GM18511 (cell line): Measurements from ENCODE around the gene CSRP3.
"Not testable (repeated sequence)": the region's sequence is repeated elsewhere in the genome, so short reads cannot be mapped to it uniquely, and the experiment has no call there.

ENCODE experiments used
- ATAC-seq: cut with Tn5 transposase; IDR thresholded peaks from one replicate; pipeline ENCODE4 v1.9.1; 2021; ENCODE audit warnings: mild to moderate bottlenecking, moderate library complexity; ENCODE audit not compliant: unreplicated experiment

CSRP3 gene

DNA sequence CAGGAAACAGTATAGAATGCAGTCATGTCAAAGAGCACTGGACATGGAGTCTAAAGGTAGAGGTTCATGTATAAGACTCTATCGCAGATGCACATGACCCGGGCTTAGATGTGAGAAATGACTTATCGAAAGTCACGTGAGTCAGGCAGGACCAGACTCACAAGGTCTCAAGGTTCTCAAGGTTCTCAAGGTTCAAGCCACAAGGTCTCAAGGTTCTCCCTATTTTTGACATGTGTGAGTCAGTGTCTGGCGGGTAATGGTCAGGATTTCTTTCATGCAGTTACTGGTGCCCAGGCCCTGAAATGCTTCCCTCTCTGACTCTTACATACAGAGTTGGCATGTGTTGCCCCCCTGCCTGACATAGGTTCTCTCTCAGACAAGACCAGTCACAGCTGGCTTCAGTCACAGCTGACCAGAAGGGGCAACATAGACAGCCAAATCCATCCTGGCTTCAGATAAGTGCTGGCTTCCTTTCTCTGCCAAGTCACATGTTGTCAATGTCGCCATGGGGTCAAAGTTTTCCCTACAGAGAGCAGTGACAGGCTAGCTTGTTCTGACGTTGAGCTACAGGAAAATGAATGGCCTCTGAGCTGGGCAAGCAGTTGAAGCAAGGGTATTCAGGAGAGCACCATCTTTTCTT lies 10.1 kb downstream of the CSRP3 start:
- ATAC-seq, result no peak

DNA sequence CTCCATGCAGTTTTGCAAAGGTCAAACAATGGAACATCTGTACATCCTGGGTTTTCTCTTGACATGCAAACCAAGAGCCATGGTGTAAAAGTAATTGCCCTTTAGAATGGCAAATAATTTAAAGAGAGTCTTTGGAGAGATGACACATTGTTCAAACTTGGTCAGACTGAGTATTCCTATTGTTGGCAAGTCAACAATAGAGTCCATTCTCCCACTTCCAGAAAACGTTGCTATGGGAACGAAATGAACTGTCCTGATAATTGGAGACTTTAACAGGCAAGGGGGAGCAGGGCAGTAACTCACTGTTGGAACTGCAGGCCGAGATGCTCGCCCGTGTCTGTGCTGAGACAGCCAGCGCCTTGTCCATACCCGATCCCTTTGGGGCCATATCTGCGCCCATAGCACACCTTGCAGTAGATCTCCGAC lies 13.9 kb downstream of the CSRP3 start:
- ATAC-seq, result no peak

DNA sequence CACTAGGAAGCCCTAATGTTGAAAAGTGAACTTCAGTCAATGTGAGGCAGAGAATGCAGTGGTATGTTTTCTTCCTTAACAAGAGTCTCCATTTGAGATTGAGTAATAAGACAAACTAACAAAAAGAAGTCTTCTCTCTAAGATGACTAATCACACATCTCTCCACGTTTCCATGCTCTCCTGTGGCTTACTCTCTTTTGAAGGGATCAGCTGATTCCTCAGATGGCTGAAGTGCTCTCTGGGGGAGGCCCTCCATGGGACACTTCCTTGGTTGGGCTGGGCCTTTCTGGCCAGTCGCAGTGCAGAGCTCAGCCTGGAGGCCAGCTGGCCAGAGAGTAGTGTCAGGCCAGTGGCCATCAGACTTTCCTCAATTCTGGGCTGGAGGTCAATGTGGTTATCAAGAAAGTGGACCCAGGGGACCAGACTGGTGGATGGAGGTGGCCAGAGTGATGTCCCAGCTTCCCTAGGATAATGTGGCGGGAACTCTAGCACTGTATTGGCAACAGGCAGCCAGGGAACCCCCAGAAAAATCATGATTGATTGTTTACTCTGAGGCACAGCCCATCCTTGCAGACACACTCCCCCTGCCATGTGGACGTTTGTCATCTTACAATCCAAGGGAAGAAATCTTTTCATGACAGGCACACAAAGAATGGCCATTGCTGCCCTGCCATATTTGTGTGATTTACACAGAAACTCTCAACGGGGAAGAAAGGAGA lies 14.5 kb downstream of the CSRP3 start:
- ATAC-seq, result no peak

DNA sequence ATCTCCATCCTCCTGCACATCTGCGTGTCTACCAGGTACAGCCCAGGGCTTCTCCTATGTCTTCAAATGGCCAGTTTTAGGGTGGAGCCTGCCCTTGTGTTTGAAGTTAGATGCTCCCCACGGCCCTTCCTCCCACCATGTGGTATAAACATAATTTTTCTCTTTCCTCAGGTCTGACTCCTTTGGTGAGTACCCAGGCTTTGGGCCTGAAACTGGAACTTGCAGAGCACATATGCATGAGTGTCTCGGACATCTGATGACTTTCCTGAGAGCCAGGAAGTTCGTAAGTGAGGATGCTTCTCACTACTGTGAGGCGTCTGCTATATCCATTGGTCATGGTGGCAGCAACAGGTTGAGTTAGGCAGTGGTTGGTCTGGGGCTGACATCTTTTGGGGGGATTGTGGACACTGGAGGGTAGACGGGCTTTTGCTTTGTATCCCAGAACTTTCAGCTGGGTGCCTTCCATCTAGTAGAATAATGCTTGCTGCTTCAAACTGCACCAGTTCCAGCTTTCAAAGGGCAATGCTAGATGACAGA lies 16.2 kb downstream of the CSRP3 start:
- no peak for ATAC-seq

DNA sequence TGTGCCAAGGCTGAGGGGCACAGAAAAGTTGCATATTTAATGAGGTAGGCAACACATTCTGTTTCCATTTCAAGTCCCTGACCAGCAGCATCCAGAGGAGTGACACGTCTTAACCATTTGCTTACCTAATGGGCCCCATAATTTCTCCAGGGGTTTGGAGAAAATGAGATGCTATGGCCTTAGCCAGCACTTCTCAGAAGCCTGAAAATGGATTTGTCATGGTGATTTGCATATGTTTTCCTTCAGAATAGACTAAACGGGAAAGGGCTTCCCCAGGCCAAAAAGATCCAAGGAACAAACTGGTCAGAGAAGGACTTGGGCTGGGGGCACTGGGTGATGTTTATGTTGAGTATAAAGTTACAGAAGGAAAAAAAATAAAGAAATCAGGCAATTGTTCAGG lies 16.7 kb downstream of the CSRP3 start:
- ATAC-seq, result no peak

DNA sequence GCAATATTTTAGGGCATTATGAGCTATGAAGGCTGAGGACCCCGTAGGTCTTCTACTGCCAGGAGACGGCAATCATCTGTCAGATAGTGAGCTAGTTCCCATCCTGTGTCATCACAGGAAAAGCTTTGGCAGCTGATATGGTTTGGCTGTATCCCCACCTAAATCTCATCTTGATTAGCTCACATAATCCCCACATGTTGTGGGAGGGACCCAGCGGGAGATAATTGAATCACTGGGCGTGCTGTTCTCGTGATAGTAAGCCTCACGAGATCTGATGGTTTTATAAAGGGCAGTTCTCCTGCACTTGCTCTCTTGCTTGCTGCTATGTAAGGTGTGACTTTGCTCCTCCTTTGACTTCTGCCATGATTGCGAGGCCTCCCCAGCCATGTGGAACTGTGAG lies 18.1 kb downstream of the CSRP3 start:
- no peak for ATAC-seq

DNA sequence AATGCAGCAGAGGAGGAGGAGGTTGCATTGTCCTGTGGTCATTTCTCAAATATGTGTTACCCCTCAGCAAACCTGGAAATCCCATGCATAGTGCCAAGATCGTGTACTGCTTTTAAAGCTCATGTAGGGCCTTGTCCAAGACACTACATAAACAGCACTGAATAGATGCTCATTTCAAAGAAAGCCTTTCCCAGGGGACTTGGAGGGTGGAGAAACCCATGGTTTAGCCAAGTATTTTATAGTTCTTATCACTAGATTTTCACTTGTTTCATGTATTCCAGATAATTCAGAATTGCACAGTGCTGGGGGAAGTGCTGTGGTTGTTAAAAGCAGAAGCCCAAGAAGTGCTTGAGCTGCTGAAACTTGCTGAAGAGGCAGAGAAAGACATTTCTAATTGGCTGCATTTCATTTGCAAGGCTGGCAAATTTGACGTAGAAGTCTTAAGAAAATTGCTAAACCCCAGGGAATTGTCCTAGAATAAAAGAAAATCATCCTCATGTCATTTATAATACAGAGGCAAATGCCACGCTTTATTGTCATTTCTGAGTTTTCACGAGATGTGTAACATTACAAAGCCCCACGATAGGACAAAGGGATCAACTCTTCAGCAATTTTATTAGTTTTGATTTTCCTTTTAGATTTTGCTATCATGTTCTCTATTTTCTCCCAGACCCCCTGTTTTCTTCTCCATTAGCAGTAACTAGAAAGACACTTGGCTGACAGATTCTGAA lies 20.1 kb downstream of the CSRP3 start:
- ATAC-seq, result no peak

DNA sequence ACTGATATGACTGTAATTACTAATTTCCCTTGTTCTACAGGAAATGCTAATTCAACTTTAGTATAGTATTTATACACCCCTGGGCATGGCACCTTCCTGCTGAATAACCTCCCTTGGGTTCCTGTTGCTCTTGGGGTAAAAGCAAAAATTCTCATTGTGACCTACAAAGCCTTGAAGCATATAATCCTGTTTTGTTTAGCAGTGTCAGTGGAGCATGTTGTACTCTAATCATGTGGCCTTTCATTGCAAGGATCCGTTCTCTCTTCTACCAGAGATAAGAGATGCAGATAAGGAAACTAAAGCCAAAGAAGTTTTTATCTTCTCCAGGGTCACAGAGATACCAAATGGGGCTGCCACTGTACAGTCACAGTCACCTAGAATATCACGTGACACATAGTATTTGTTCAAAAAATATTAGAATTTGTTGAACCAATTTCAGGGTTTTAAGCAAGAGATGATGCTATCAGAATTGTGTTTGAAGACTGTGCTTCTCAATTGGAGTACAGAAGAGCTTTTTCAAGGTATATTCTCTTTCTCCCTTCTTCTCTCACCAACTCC lies 25.1 kb downstream of the CSRP3 start:
- no peak for ATAC-seq

DNA sequence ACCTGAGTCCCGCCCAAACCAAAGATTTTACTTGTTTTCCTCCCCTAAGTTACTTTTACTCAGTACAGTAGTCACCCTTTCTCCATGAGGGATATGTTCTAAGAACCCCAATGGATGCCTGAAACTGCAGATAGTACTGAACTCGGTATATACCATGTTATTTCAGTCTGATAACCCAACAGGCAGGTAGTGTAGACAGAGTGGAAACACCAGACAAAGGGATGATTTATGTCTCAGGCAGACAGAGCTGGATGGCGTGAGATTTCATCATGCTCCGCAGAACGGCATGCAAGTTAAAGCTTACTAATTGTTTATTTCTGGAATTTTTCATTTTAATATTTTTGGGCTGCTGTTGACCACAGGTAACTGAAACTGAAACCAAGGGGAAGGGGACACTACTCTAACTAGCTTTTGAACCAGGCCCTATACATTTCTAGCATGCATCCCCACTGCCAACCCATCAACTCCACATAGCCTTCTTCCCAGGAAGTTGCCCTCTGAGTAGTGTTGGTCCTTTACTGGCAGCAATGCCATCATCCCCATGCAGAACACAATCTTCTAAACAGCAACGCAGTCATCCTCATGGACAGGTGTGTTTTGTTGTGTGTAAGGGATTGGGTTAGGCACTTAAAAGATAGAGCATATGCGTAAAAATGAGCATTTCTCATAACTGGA lies 27.7 kb downstream of the CSRP3 start:
- ATAC-seq, result no peak

DNA sequence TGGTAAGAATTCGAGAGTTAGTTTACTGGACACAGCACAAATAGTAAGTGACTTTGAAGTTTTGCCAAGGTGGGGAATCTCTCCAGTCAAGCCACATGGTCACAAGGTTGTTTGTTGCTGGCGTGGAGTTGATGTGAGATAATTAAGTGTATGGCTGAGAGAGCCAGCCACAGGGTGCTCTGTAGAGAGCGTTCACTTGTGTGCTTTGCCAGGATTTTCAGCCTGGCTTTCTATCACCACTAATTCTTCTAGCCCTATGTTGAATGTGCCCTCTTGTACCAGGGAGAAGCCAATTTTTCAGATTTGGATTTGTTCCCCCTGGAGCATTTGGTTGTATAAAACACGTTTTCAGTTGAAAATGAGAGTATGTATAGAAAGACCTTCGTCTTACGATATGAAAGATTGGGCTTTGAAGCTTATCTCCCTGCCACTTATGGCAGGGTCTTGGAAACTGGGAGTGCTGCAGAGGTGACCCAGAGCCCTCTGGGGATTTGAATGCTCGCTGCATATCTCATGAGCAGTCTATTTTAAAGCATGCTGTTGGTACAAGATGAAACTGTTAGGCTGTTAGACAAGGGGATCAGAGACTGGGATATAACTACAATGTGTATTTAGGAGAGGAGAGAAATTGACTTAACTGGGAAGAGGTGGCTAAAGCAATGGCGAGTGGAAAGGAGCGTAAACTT lies 28.6 kb downstream of the CSRP3 start:
- ATAC-seq, result no peak

DNA sequence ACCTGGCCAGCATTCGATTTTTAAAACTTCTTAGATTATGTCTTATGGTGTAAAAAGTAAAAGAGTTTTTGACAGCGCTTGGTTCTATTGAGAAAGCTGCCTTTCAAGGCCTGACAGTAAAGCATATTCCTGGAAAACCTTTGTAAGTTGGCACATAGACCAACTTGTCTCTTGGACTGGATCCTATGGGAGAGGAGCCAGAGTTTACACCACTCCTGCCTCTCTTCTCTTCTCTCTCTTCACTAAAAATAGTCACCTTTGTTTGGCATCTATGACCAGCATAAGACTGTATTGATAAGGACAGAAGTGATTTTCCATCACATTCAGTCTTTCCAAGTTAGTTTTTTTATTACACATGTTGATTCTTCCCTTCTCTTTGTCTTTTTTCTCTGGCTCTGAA lies 33.7 kb downstream of the CSRP3 start:
- ATAC-seq, result no peak

DNA sequence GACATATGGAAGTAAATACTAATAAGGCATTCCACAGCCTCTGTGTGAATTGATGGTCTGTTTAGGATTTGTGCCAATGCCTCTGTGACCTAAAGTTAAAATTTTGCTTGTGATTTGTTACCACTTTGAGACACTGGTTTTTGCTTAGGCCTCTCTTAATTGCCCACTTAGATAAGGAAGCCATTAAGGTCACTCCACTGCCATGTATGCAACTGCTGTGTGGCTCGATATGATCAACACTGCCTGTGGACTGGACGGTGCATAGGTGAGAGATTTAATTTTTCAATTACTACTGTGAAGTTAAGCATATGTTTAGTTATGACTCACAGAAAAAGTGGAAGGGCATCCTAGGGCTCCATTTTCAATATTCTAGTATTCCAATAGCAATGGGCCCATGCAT lies 36.9 kb downstream of the CSRP3 start:
- ATAC-seq, result no peak

DNA sequence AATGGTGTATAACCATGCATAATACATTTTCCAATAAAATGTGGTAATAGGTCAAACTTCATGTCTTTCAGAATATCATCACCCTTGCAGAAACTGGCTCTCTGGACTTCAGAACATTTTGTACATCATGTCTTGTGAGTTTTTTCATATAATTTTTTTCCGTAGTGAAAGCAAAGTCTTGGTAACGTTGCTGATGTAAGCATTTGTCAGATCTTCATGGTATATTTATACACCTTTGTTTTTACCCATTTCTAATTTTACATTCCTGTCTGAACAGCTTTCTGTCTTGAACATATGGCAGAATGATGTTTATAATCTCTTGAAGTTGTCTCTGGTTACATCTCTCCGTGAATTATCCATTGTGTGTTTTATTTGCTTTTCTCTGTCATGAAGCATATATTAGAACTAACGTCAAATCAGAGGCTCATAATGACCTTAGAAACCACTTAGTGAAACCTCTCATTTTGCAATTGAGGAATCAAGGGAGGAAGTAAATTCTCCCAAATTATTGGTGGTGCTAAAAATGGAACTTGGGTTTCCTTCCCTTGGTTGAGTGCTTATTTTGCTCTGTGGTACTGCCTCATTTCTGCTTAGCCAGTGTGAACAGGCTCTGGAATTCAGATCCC lies 37.4 kb downstream of the CSRP3 start:
- no peak for ATAC-seq

DNA sequence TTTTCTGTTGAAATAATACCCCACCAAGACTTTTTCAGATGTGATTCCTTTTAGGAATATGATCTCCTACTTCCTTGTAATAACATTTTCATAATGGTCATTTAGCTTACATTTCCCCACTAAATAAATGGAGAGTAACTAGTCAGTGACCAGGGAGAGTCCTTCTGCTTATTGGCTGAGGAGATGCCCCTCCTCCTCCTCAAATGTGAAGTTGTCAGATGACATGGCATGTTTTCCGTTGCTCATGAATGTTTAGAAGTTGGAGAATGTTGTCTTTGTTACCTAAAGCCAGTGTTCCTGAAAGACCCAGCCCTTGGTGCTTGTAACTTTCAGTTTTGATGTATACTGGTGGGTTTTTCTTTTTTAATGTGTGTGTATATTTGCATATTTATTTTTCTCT lies 38.2 kb downstream of the CSRP3 start:
- ATAC-seq, result no peak

DNA sequence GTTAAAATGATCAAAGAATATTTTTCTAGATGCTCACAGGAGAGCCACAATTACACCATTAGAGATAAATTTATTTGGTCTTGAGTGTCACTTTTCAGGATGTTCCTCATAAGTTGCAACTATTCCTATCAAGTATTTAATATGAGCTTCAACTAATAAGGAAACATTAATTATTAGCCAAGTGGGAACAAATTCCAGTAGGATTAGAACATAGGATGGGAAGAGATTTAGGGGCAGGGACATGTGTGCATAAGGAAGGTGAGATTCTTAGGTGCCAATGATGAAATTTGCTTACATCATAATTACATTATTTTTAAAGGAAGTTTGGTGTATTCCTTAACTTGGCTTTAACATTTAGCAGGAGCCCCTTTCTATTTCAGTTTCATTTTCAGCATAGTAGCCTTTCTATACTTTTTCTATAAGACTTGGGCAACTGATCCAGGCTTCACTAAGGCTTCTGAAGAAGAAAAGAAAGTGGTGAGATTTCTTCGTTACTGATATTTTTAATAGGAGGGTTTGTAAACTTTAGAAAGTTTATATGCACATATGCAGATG lies 38.8 kb downstream of the CSRP3 start:
- no peak for ATAC-seq

DNA sequence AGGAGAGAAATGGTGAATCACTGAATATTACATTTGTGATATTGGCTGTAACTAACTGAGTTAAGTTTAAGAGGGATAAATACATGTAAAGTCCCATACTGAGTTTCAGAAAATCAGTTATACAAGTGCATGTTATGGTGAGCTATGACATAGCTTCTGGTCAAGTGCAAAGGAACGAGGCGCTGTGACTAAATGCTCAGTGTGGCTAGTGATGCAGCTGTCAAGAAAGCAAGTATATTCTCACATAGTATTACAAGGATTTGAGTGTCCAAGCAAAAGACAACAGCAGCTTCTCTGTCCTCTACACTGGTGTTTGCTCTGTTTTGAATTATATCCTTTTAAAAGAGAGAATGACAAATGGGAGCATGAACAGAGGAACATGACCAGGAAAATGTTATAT lies 40.1 kb downstream of the CSRP3 start:
- no peak for ATAC-seq

DNA sequence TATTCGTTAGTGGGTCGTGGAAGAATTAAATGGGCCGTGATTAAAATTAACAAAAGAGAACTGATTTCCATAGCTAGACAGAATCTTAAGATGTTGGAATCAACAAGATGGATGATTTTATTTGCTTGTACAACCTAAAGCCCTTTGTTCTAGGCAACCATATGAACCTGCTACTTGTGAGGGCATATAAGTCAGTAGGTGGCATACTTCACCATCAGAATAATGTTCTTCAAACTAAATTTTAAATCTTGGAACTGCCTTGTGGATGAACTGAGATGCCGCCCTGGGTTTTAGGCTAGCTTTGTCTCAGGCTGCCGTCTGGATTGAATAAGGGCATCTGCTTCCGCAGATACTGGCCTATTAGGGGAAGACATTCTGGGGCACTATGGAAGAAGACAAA lies 40.9 kb downstream of the CSRP3 start:
- no peak for ATAC-seq

DNA sequence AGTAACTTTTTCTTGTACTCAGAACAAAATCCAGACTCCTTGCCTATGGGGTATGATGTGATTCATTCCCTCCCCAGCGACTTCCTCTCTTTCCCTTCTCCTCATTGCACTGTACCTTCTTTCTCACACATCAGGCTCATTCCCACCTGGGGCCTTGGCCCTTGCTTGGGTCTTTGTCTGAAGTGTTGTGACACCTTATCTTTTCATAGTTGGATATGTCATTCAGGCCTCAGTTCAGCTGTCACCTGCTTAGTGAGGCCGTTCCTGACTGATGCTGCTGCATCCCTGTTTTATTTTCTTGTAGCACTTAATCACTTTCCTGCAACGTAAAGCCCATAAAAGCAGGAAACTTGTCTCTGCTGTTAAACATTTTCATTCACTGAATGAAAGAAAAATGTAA lies 44.9 kb downstream of the CSRP3 start:
- ATAC-seq, result no peak

DNA sequence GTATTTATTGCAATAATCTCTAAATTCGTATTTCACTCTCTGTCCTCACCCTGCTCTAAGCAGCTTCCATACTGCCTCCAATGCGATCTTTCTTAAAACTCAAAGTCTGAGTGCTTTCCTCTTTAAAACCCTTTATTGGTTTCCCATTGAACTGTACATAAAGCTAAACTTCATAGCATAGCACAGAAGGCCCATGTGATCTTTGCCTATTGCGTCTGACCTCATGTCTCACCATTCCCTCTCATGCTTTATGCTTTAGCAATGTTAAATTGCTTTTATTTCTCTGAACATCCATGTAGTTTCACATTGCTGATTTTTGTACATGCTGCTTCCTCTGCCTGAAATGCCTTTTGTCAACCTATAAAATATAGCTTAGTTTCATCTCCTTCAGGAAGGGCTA lies 56.5 kb downstream of the CSRP3 start:
- ATAC-seq, result no peak

DNA sequence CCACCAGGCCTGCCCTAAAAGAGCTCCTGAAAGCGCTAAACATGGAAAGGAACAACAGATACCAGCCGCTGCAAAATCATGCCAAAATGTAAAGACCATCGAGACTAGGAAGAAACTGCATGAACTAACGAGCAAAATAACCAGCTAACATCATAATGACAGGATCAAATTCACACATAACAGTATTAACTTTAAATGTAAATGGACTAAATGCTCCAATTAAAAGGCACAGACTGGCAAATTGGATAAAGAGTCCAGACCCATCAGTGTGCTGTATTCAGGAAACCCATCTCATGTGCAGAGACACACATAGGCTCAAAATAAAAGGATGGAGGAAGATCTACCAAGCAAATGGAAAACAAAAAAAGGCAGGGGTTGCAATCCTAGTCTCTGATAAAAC lies 64.9 kb downstream of the CSRP3 start:
- not testable (repeated sequence) for ATAC-seq
